Colonic mucosa (tissue), 4 donors: ENCODE results near the gene CSNK1G2. TPM values are rescaled to one million over a fixed set of nuclear protein-coding genes. Genes with fewer than 3 reads are reported as not detected.

Experiments
- DNase-seq: peaks from one replicate; pipeline ENCODE4 v3.0.0-alpha.2; 2020
- H3K27ac ChIP-seq: fragments of 200-600 bp; one replicate; pipeline ENCODE4 v1.8.0; 2021
- H3K27me3 ChIP-seq: fragments of 200-600 bp; one replicate; pipeline ENCODE4 v1.8.0; 2021
- H3K36me3 ChIP-seq: fragments of 200-600 bp; one replicate; pipeline ENCODE4 v1.8.0; 2021
- H3K4me1 ChIP-seq: fragments of 200-600 bp; one replicate; pipeline ENCODE4 v1.8.0; 2021; ENCODE audit warnings: mild to moderate bottlenecking
- H3K4me3 ChIP-seq: fragments of 200-600 bp; one replicate; pipeline ENCODE4 v1.8.0; 2021
- H3K9ac ChIP-seq, 2 donors: one replicate each; pipeline ENCODE4 v1.7.0; 2013; ENCODE audit warnings: control low read depth in 2 of 2, low read depth in 2 of 2, low read length in 2 of 2
- H3K9me3 ChIP-seq: fragments of 200-600 bp; one replicate; pipeline ENCODE4 v1.8.0; 2021
- CTCF ChIP-seq: fragments of 200-600 bp; IDR thresholded peaks from one replicate; pipeline ENCODE4 v1.8.0; 2022; ENCODE audit warnings: antibody characterized with exemption, mild to moderate bottlenecking
- intact Hi-C: fragments of 100-400 bp; cut with DNase I; formaldehyde crosslinking; loops from one replicate; pipeline ENCODE4 v1.14.1; 2022
- total RNA-seq, 2 donors: library from RNA; stranded (reverse); fragmentation: NEBNext Ultra II Directional in 1 of 2; extraction: Animal tissue kit (Norgen Biotek cat#: 25700) in 1 of 2; gene quantifications; one replicate each; pipeline ENCODE4 v1.2.1, GENCODE V29; 2021
- donor health status: healthy.
- donor health status: DM: no; HTN: no; CAD: no.
- donor health status: DM: no; HTN: no; CAD: no.

The CSNK1G2 gene
- total RNA-seq, 2 donors from 2014 or later: 55.3 to 61.0 TPM

- no peak overlapping the region for H3K27ac ChIP-seq
- TF ChIP-seq CTCF: no peak
- no peak overlapping the region for H3K9ac ChIP-seq
- no peaks in the 10 kb centered on the region for H3K4me1 ChIP-seq
- no peak overlapping the region for H3K4me3 ChIP-seq
- no peaks in the 10 kb centered on the region for H3K27me3 ChIP-seq
- intact Hi-C loops: no loop called here
- H3K9me3 ChIP-seq: no peaks in the 10 kb centered on the region
- no peak for DNase-seq
- no peaks in the 10 kb centered on the region for H3K36me3 ChIP-seq
Observed at GRCh38 chr19:1950640-1951039, 9.7 kb downstream of the CSNK1G2 start.

- intact Hi-C loops: no loop called here
- Histone ChIP-seq H3K27ac (no peak overlapping the region), H3K9me3 (no peaks in the 10 kb centered on the region), H3K9ac (no peak overlapping the region), H3K27me3 (no peaks in the 10 kb centered on the region), H3K36me3 (no peaks in the 10 kb centered on the region), H3K4me1 (no peaks in the 10 kb centered on the region), H3K4me3 (no peak overlapping the region)
- TF ChIP-seq CTCF: no peak
- DNase-seq: no peak
Observed at GRCh38 chr19:1952635-1953034, 11.7 kb downstream of the CSNK1G2 start.

GRCh38 chr19:1953037-1953436 lies 12.1 kb downstream of the CSNK1G2 start:
- H3K4me3 ChIP-seq: no peak overlapping the region
- no peaks in the 10 kb centered on the region for H3K27me3 ChIP-seq
- H3K4me1 ChIP-seq: no peaks in the 10 kb centered on the region
- TF ChIP-seq CTCF: no peak
- H3K27ac ChIP-seq: no peak overlapping the region
- no peak overlapping the region for H3K9ac ChIP-seq
- no peaks in the 10 kb centered on the region for H3K36me3 ChIP-seq
- intact Hi-C loops: no loop called here
- no peaks in the 10 kb centered on the region for H3K9me3 ChIP-seq
- no peak for DNase-seq

DNA sequence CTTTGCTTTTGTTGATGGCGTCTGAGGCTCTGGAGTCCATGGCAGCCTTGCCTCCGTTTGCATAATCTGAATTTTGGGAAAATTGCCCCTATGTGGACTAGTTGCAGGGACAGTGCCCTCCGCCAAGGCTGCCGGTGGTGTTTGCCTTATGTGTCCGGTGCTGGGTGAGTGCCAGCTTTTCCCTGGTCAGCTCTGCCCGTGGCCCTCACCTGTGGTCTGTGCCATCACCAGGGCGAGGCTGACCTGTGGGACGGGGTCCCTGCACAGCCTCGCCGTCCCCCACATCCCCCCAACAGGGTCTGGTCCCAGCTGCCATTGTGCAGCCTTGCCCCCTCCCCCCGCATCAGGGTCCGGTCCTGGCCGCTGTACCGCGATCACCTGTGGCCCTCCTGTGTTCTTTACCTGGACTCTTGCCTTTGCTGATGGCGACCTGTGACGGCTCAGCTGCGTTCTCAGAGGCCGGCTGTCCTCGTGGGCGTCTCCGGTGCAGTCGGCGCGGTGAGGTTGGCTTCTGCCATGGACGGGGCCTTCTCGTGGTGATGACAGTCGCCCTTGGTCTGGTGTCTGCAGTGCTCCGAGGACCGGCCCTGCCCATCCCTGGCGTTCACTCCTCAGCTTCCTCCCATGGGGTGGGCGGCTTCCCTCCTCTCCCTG lies 12.6 kb downstream of the CSNK1G2 start:
- H3K9ac ChIP-seq: no peak overlapping the region
- H3K4me3 ChIP-seq: no peak overlapping the region
- TF ChIP-seq CTCF: no peak
- H3K27me3 ChIP-seq: no peaks in the 10 kb centered on the region
- no peak overlapping the region for H3K27ac ChIP-seq
- H3K9me3 ChIP-seq: no peaks in the 10 kb centered on the region
- no peaks in the 10 kb centered on the region for H3K36me3 ChIP-seq
- intact Hi-C loops: no loop called here
- DNase-seq: no peak
- no peaks in the 10 kb centered on the region for H3K4me1 ChIP-seq

- no peak for TF ChIP-seq CTCF
- Histone ChIP-seq H3K36me3 (no peaks in the 10 kb centered on the region), H3K27ac (no peak overlapping the region), H3K27me3 (no peaks in the 10 kb centered on the region), H3K4me1 (no peaks in the 10 kb centered on the region), H3K9me3 (no peaks in the 10 kb centered on the region), H3K9ac (no peak overlapping the region), H3K4me3 (no peak overlapping the region)
- DNase-seq: no peak
- intact Hi-C loops: no loop called here
Observed at GRCh38 chr19:1954532-1954933, 13.6 kb downstream of the CSNK1G2 start.
